GM18868 (cell line): ENCODE measurements around the gene IRAK3.

Source experiments
- ATAC-seq: cut with Tn5 transposase; IDR thresholded peaks from one replicate; pipeline ENCODE4 v1.9.1; 2021; ENCODE audit warnings: mild to moderate bottlenecking, moderate library complexity; ENCODE audit not compliant: unreplicated experiment

Gene IRAK3

DNA sequence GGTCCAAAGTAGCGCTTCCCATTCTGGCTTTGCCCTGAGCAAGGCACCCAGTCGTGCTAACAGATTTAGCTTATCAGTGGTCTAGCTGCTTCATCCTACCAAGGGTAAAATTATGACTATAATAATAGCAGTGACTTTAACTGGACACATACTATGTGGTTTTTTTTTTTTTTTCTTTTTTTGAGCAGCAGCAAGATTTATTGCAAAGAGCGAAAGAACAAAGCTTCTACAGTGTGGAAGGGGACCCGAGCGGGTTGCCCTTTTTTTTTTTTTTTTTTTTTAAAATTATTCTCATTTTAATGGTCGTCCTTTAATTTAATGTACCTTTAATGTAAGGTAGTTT, 113.8 kb downstream of the IRAK3 start:
- no peak for ATAC-seq

DNA sequence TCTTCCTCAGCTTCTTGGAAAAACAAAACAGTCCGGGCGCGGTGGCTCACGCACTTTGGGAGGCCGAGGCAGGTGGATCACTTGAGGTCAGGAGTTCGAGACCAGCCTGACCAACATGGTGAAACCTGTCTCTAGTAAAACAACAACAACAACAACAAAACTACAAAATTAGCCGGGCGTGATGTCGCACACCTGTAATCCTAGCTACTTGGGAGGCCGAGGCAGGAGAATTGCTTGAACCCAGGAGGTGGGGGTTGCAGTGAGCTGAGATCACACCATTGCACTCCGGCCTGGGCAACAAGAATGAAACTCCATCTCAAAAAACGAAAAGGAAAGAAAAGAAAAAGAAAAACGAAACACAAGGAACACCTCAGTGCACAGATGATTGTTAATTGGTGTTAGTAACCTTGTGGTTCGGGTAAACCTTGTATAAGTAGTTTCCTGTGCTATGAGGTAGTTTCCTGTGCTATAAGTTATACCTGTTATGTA, 114.3 kb downstream of the IRAK3 start:
- peak; percentile 59 for ATAC-seq
